Brain microvascular endothelial cell (primary cell): Measurements from ENCODE around the gene GRM8.

Source experiments
- DNase-seq: peaks from one replicate; pipeline ENCODE4 v3.0.0-alpha.2; 2020
- H3K27ac ChIP-seq: fragments of 250-450 bp; sonication (Bioruptor Pico); 2 replicates; pipeline ENCODE4 v1.5.1; 2020; ENCODE audit warnings: mild to moderate bottlenecking, moderate library complexity
- H3K27me3 ChIP-seq: fragments of 250-450 bp; sonication (Bioruptor Pico); replicated peaks from 2 replicates; pipeline ENCODE4 v1.5.1; 2020; ENCODE audit warnings: mild to moderate bottlenecking
- H3K36me3 ChIP-seq: fragments of 250-450 bp; sonication (Bioruptor Pico); replicated peaks from 2 replicates; pipeline ENCODE4 v1.5.1; 2020; ENCODE audit warnings: mild to moderate bottlenecking
- H3K4me3 ChIP-seq: 2 replicates; pipeline ENCODE4 v1.5.1; 2011; ENCODE audit warnings: low read depth, mild to moderate bottlenecking, control low read depth, low read length, moderate library complexity
- CTCF ChIP-seq: IDR thresholded peaks from 2 replicates; pipeline ENCODE4 v1.5.1; 2011; ENCODE audit warnings: low read depth, mild to moderate bottlenecking, moderate library complexity, low read length, control low read depth, inconsistent platforms; ENCODE audit errors: missing control alignments
- in situ Hi-C: cut with HindIII; loops from 2 replicates; pipeline ENCODE4 v1.10.0; 2017; ENCODE audit warnings: low sequenced_read_pairs, low pct_ligation_motif_present

The GRM8 gene

GRCh38 chr7:127153315-127153714 is 99.4 kb downstream of the GRM8 start:
- no peak overlapping the region for H3K27ac ChIP-seq
- in situ Hi-C loops, result no loop called here
- no peaks in the 10 kb centered on the region for H3K36me3 ChIP-seq
- H3K27me3 ChIP-seq, result no peaks in the 10 kb centered on the region
- TF ChIP-seq CTCF, result no peak
- DNase-seq, result no peak
- H3K4me3 ChIP-seq, result no peak overlapping the region

DNA sequence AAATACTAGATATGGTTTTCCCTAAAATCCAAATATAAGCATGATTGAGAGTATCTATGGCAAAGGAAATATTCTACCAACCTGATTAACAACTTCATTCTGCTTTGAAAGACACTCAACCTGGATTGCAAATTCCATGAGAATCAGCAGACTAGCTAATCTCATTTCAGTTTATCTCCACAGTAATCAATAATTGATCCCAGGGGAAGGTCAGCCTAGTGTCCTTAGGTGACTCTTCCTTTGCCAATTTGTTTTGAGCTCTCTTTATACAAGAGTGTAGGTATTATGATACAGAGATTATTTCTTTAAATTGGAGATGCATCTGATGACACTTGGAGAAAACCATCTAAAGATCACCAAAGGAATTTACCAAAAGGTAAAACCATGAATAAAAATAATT is 100.3 kb downstream of the GRM8 start:
- no peak for TF ChIP-seq CTCF
- Histone ChIP-seq H3K27ac (no peak overlapping the region), H3K27me3 (no peaks in the 10 kb centered on the region), H3K4me3 (no peak overlapping the region), H3K36me3 (no peaks in the 10 kb centered on the region)
- no peak for DNase-seq
- in situ Hi-C loops, result no loop called here

DNA sequence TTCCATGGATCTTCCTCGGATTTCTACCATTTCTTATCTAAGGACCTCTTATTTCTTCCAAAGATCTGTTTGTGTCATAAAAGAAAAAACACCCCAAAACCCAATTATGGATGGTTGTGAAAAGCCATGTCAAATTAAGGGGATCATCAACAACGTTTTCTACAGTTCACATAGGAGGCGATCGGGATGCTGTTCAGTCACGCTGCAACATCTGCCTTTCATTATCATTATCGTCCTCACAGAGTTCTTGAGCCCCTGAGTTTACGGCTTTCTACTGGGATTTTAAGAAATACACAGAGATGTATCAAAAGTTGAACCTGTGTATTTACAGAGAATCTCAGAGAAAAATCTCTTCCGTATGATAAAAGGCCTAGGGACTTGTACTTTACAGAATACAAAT is 101.4 kb downstream of the GRM8 start:
- Histone ChIP-seq H3K4me3 (no peak overlapping the region), H3K36me3 (no peaks in the 10 kb centered on the region), H3K27ac (no peak overlapping the region), H3K27me3 (no peaks in the 10 kb centered on the region)
- TF ChIP-seq CTCF, result no peak
- in situ Hi-C loops, result no loop called here
- DNase-seq, result no peak

- in situ Hi-C loops, result no loop called here
- H3K27ac ChIP-seq, result no peak overlapping the region
- no peak for TF ChIP-seq CTCF
Observed at GRCh38 chr7:127150543-127150942, 102.2 kb downstream of the GRM8 start.

DNA sequence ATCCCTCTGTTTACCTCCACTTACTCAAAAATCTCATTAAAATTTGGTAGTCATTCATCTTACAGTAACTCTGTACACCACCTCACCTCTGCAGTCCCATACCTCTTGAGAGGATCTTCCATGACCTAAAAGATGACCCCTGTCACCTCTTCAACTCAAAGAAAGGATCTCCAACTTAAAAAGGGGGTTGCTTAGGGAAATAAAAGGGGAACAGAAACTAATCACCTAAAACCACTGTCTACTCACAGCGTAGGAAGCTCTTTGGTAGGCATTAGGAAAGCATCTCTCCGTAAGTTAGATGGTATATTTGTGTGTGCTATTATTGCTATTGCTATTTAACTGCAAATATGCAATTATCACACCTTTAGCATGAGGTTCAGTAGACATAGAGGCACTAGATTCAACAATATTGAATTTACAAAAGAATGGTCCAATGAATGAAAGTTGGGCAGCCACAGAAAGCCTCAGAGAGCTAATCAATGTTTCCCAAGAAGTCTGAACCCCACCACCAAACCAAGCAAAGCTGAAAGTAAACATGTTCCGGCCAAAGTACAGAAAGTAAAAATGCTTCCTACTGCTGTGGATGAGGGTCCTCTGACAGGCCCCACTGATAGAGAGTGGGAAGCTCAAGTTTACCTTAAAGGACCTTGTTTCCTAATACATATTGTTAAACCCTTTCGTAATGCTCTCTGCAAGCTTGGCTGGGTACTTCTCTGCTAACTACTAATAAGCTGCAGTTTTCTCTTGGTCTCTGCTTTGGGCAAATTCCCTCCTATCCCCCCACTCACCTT is 105.8 kb downstream of the GRM8 start:
- no peak overlapping the region for H3K4me3 ChIP-seq
- H3K36me3 ChIP-seq, result no peaks in the 10 kb centered on the region
- in situ Hi-C loops, result no loop called here
- H3K27ac ChIP-seq, result no peak overlapping the region
- no peaks in the 10 kb centered on the region for H3K27me3 ChIP-seq
- no peak for TF ChIP-seq CTCF
- no peak for DNase-seq

More at GRCh38 chr7:127150543-127150942, 102.2 kb downstream of the GRM8 start:
- Histone ChIP-seq H3K27me3 (no peaks in the 10 kb centered on the region), H3K36me3 (no peaks in the 10 kb centered on the region), H3K4me3 (no peak overlapping the region)
- DNase-seq, result no peak

DNA sequence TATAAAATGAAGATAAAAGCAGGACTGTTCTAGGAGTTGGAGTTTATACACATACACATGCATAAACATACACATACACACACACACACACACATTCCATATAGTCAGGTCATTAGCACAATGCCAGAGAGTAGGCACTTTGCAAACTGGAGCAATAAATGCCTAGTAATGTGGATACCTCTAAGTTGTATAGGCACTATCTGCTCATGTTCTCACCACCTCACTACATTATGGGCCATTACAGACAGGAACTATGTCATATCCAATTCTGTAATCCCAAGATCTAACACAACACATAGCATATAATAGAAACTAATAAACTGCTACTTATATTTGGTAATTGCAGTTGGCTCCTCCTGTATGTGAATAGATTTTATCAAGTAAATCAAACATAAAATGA is 115.6 kb downstream of the GRM8 start:
- H3K4me3 ChIP-seq, result no peak overlapping the region
- DNase-seq, result no peak
- no peak for TF ChIP-seq CTCF
- H3K27me3 ChIP-seq, result no peaks in the 10 kb centered on the region
- in situ Hi-C loops, result no loop called here
- H3K36me3 ChIP-seq, result no peaks in the 10 kb centered on the region
- H3K27ac ChIP-seq, result no peak overlapping the region
